Right lobe of liver (tissue), 4 donors: Measurements from ENCODE around the gene FAM120AOS.

Source experiments
- CTCF ChIP-seq, 4 donors: fragments of 200-600 bp in 3 of 4; fragments of 450-650 bp in 1 of 4; IDR thresholded peaks; one replicate each; pipeline versions ENCODE4 v1.5.1 to v1.8.0; 2016 to 2022; ENCODE audit warnings: antibody characterized with exemption in 4 of 4, mild to moderate bottlenecking in 2 of 4
- POLR2A ChIP-seq: fragments of 450-650 bp; IDR thresholded peaks from one replicate; pipeline ENCODE4 v1.6.1; 2017; ENCODE audit warnings: antibody characterized with exemption, mild to moderate bottlenecking
- donor health status: DM: no; HTN: no; CAD: no.
- donor health status: DM: no; HTN: no; CAD: no.
- donor health status: DM: no; HTN: yes; CAD: no.

GRCh38 chr9:93461414-93461743 is 8.0 kb upstream of the FAM120AOS start:
- TF ChIP-seq CTCF (IDR thresholded peaks at IDR 0.05) = no peak
- no peak for TF ChIP-seq POLR2A
